Activated naive CD4-positive, alpha-beta T cell treated with anti-CD3 and anti-CD28 coated beads, Interleukin-2, amount 50 U/mL, for 16 hours (primary cell): ENCODE data around the gene DDX56.

ENCODE experiments used
- DNase-seq: peaks from one replicate; pipeline ENCODE4 v3.0.0-alpha.2; 2020

DDX56 gene

DNA sequence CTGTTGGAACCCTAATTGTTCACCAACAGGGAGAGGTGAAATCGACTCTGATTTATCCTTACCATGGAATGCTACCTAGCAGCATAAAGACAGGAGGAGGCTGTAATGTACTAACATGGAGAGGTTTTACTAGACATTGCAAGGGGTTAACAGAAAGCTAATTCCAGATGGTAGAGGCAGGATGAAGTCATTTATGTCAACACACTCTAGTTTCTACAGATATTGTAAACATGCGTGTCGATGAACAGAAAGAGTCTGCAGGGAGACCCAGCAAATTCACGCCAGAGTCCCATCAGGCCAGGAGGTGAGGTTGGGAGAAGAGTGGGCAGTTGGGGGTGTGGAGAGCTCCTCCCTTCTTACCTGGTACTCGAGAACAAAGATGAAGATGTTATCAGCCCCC lies 39.6 kb downstream of the DDX56 start:
- DNase-seq, result no peak

DNA sequence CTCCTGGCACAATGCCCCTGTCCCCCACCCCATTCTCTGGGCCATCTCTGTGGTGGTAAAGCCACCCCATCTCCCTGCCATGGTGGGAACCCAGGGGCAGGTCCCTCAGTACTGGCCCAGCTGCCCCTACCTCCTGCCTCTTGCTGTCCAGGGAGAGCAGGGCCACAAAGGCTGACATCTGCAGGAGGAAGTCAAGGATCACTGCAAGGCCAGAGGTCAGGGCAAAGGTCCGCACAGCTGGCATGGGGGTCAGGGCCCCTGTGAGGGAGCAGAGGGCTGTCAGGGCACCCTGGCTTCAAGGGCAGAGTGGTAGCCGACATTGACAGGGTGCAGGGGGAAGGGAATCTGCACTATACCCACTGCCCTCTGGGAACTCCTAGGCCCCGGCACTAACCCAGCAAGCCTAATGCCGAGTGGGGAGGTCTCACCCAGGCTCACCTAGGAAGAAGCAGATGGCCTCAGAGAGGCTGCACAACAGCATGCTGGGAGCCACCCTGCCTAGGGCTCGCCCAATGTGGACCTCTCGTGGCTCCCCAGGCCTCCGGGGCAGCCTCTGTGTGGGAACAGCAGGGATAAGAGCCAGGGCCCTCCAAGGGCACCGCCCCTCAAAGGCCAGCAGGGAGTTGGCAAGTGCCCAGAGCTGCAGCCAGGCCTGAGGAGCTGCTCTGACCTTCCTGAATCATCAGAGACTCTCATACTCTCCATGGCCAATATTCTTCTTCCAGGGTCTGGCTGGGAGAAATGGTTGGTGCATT lies 40.2 kb downstream of the DDX56 start:
- no peak for DNase-seq

DNA sequence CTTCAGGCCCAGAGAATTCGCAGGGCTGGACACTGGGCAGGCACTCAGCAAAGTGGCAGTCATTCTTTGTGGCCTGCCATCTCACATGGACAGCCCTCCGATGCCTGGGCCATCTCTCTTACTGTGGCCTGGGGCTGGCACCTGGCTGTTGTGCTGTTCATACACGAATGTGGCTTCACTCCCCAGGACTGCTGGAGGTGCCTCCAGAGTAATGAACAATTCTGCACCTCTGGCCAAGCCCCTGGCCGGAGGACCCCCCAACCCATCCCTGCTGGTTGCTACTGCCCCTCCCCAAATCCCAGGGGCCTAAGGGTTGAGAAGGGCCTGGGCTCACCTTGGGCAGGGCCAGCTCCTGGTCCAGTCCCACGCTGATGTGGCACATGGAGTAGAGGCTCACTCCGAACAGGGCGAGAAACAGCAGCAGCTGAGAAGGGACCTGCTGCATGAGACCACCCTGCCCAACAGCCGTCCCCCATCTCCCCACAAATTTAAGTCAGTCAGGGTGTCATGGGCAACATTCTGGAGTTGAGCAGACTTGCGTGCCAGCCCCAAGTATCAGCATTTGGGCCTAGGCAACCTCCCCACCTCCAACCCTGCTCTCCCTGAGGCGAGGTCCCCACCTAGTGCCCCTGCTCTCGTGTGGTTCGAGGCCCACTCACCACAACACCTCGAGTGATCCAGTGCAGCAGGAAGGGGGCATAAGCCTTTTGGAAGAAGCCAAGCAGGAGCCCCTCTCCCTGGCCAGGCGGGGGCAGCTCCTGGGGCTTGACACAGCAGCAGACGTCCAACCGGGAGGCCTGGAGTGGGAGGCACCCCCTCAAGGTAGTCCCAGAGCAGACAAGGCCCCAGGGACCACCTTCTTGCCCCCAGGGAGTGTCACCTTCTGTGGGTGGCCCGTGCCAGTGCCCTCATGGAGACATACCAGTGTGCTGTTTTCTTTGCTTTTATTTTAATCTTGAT lies 42.0 kb downstream of the DDX56 start:
- no peak for DNase-seq

DNA sequence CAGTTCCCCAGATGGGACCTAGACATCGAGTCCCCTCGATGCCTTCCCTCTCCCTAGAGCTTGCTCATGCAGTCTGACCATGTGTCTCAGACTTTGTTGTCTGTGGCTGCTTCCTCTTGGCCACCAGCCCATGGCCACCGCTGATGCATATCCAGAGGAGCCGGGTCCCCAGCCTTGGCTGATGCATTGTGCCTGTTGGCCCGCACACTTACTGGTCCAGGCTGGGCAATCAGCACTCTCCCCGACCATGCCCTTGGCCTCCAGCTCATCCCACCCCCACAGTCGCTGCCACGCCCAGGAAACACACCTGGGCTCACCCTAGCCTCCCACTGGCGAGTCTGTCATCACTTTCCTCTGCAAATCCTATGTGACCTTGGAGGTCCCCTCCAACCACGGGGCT lies 42.7 kb downstream of the DDX56 start:
- no peak for DNase-seq

DNA sequence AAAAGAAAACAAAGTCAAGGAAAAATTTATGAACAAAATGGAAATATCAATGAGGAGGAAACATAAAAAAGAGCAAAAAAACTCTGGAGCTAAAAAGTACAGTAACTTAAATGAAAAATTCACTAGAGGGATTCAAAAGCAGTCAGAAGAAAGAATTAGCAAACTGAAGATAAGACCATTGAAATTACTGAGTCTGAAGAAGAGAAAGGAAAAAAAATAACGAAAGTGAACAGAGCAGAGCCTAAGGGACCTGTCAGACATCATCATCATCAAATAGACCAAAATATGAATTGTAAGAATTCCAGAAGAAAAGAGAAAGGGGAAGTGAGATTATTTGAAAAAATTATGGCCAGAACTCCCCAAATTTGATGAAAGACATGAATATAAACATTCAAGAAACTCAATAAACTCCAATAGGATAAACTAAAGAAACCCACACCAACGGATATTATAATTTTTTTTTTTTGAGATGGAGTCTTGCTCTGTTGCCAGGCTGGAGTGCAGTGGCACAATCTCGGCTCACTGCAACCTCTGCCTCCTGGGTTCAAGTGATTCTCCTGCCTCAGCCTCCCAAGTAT lies 48.8 kb downstream of the DDX56 start:
- DNase-seq, result no peak

DNA sequence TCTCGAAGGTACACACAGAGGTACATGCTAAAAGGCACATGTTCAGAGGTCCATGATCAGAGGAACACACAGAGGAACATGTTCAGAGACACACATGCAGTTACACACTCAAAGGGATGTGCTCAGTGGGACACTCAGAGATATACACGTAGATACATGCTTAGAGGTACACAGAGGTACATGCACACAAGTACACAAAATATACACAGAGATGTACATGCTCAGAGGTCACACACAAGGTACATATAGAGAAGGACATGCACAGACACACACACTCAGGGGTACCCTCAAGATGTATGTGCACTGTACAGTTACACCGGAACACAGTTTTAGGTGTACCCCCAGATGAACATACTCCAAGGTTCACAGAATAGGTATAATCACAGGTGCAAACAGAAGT lies 51.4 kb downstream of the DDX56 start:
- DNase-seq, result no peak

DNA sequence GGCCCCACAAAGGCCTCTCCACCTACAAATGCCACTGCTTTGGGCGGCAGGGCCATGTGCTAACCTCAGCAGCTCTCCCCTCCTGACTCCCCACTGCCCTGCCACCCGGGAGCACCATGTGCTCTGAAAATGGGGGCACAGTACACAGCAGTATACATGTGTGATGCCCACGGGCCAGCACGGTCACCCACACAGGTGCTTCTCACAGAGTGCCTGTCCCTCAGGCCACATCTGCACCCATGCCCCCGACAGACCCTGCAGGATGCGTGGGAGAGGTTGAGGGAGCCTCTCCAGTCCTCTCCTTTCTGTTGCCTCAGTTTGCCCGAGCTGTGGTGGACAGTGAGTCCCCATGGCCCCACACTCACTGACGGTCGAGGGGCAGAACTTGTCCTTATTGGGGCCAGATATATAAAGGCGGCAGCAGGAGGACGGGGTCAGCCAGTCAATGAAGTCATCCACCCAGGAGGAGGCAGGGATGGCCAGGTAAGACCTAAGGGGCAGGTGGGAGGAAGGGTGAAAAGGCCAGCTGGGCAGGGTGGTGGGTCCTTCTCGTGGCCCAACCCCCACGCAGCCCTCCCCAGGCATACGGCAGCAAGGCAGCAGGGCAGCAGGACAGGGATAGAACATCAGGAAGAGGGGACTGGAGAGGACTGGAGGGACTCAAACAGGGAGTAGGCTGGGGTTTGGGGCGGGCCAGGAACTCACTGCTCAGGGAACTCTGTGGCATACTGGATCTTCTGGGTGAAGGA lies 52.2 kb downstream of the DDX56 start:
- DNase-seq, result no peak

DNA sequence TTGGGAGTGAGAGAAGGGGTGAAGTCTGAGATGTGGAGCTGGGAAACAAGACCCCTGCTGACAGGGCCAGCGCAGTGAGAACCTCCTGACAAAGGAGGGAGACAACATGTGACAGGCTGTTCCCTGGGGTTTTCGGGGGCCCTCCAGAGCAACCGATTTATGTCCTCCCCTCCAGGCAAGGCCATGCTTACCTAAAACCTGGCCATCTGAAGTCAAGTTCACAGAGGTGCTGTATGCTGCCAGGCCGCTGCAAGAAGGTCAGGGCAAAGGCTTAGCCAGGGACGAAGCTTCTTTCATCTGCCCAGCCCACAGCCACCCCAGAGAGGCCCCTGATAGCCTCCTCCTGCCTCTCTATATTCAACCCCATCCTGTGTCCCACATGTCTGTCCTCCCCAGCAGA lies 53.1 kb downstream of the DDX56 start:
- no peak for DNase-seq

DNA sequence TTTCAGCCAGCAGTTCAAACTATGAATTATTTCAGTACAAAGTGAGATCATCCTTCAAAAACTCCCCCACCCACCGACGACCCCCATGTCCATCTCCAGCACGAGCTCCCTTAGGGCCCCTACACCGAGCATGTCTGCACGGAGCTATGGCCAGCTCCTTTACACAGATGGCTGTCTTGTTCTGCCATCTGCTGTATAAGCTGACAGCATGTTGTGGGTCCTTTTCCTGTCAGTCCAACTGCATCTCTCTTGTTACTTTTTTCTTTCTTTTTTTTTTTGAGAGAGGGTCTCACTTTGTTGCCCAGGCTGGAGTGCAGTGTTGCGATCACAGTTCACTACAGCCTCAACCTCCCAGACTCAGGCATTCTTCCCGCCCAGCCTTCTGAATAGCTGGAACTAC lies 54.2 kb downstream of the DDX56 start:
- DNase-seq, result no peak

DNA sequence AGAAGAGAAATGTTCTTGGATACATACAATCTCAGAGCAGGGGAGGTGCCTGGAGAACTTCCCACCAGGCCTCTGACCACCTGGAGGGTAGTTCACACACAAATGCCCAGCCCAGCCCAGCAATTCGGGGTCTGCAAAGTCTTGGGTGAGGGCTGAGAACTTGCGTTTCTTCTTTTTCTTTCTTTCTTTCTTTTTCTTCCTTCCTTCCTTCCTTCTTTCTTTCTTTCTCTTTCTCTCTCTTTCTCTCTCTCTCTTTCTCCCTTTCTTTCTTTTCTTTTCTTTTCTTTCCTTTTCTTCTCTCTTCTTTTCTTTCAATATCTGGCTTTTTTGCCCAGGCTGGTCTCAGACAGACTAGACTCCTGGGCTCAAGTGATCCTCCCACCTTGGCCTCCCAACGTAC lies 54.9 kb downstream of the DDX56 start:
- DNase-seq, result no peak

DNA sequence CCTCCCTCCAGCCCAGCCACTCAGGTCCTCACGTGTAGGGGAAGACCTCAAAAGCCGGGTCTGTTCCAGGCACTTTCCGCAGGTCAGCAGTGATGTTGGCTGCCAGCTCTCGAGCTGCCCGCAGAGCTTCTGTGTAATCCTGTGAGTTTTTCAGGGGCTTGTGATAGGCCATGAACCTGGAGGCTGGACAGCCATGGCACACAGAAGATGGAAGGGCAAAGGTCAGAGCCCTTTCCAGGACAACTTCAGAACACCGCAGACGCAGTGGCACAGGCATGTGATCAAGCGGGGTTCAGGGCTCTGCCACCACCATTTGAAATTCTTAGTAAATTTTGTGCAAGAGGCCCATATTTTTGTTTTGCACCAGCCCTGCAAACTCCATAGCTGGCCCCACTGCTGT lies 56.5 kb downstream of the DDX56 start:
- no peak for DNase-seq
